Endodermal cell (in vitro differentiated cells): ENCODE measurements around the gene THSD7A. TPM values are rescaled to one million over a fixed set of nuclear protein-coding genes. Genes with fewer than 3 reads are reported as not detected.

ENCODE experiments used
- DNase-seq: peaks from one replicate; pipeline ENCODE4 v3.0.0-alpha.2; 2017
- H3K27ac ChIP-seq: 2 replicates; pipeline ENCODE4 v1.5.1; 2013; ENCODE audit warnings: mild to moderate bottlenecking, low read depth, low read length, moderate library complexity
- H3K27me3 ChIP-seq: 2 replicates; pipeline ENCODE4 v1.6.1; 2013; ENCODE audit warnings: mild to moderate bottlenecking, low read length, moderate library complexity; ENCODE audit not compliant: insufficient read depth, control insufficient read depth, poor library complexity, severe bottlenecking
- H3K36me3 ChIP-seq: 2 replicates; pipeline ENCODE4 v1.7.0; 2013; ENCODE audit warnings: mild to moderate bottlenecking, low read length, moderate library complexity; ENCODE audit not compliant: control insufficient read depth, insufficient read depth
- H3K4me1 ChIP-seq: one replicate; pipeline ENCODE4 v1.7.0; 2013; ENCODE audit warnings: low read length; ENCODE audit not compliant: control insufficient read depth, insufficient read depth
- H3K4me3 ChIP-seq: 2 replicates; pipeline ENCODE4 v1.5.1; 2013; ENCODE audit warnings: mild to moderate bottlenecking, low read length, moderate library complexity
- H3K9ac ChIP-seq: 2 replicates; pipeline ENCODE4 v1.6.1; 2013; ENCODE audit warnings: mild to moderate bottlenecking, low read length, moderate library complexity; ENCODE audit not compliant: poor library complexity, severe bottlenecking; ENCODE audit errors: extremely low read depth
- H3K9me3 ChIP-seq: 2 replicates; pipeline ENCODE4 v1.6.1; 2013; ENCODE audit warnings: mild to moderate bottlenecking, low read length, moderate library complexity; ENCODE audit not compliant: control insufficient read depth
- H3K27ac Mint-ChIP-seq: 2 replicates; pipeline ENCODE4 v1.8.0; 2020; ENCODE audit warnings: mixed read lengths
- H3K27me3 Mint-ChIP-seq: 2 replicates; pipeline ENCODE4 v1.8.0; 2021; ENCODE audit warnings: mild to moderate bottlenecking, mixed read lengths; ENCODE audit not compliant: insufficient read depth
- H3K36me3 Mint-ChIP-seq: 2 replicates; pipeline ENCODE4 v1.8.0; 2020; ENCODE audit warnings: low read depth, mixed read lengths
- H3K4me1 Mint-ChIP-seq: 2 replicates; pipeline ENCODE4 v1.8.0; 2020; ENCODE audit warnings: mixed read lengths
- H3K4me3 Mint-ChIP-seq: 2 replicates; pipeline ENCODE4 v1.8.0; 2020; ENCODE audit warnings: mild to moderate bottlenecking, moderate library complexity, mixed read lengths
- H3K9me3 Mint-ChIP-seq: 2 replicates; pipeline ENCODE4 v1.8.0; 2020; ENCODE audit warnings: mild to moderate bottlenecking, mixed read lengths
- WGBS, 2 experiments: methylation state at CpG; one replicate each; pipeline versions ENCODE4 v1.1.5 to v1.1.7; 2013; ENCODE audit warnings: missing lambda C conversion rate in 2 of 2, mixed read lengths in 1 of 2; ENCODE audit not compliant: insufficient coverage in 1 of 2, insufficient read length in 1 of 2; 5-methylcytosine and 5-hydroxymethylcytosine counted together
- total RNA-seq, 2 donors: library from RNA; stranded (reverse); fragmentation: NEBNext Ultra II Directional in 1 of 2; extraction: Animal tissue kit (Norgen Biotek cat#: 25700) in 1 of 2; gene quantifications; 2 replicates in 1 of 2; 3 replicates in 1 of 2; pipeline ENCODE4 v1.2.1, GENCODE V29; 2021
- TF ChIP-seq, protein P1 (sequence below): fragments of 200-600 bp; sonication (generic); conservative IDR thresholded peaks from 2 replicates; pipeline ENCODE4 v1.5.0; 2021; ENCODE audit warnings: antibody characterized with exemption, mild to moderate bottlenecking

The THSD7A gene
- total RNA-seq, 2 donors from 2014 or later: 0.73 to 1.3 TPM

DNA sequence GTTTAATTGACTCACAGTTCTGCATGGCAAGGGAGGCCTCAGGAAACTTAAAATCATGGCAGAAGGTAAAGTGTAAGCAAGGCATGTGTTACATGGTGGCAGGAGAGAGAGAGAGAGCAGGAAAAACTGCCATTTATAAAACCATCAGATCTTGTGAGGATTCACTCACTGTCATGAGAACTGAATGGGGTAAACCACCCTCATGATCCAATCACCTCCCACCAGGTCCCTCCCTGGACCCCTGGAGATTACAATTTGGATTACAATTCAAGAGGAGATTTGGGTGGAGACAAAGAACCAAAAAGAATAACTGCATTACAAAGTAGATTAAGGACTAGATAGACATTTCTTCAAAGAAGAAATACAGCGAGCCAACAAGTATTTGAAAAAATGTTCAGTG is 324.1 kb downstream of the THSD7A start:
- Histone ChIP-seq H3K9me3 (peaks cover 12% of the 10 kb centered on the region), H3K27me3 (no peaks in the 10 kb centered on the region), H3K36me3 (no peaks in the 10 kb centered on the region), H3K27ac (no peak overlapping the region), H3K9ac (no peak overlapping the region), H3K4me1 (peaks cover 6% of the 10 kb centered on the region), H3K4me3 (no peak overlapping the region)
- no peak overlapping the region for H3K4me3 Mint-ChIP-seq
- TF ChIP-seq, protein P1, sequence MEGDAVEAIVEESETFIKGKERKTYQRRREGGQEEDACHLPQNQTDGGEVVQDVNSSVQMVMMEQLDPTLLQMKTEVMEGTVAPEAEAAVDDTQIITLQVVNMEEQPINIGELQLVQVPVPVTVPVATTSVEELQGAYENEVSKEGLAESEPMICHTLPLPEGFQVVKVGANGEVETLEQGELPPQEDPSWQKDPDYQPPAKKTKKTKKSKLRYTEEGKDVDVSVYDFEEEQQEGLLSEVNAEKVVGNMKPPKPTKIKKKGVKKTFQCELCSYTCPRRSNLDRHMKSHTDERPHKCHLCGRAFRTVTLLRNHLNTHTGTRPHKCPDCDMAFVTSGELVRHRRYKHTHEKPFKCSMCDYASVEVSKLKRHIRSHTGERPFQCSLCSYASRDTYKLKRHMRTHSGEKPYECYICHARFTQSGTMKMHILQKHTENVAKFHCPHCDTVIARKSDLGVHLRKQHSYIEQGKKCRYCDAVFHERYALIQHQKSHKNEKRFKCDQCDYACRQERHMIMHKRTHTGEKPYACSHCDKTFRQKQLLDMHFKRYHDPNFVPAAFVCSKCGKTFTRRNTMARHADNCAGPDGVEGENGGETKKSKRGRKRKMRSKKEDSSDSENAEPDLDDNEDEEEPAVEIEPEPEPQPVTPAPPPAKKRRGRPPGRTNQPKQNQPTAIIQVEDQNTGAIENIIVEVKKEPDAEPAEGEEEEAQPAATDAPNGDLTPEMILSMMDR: no peak
- peaks cover 30% of the 10 kb centered on the region for H3K9me3 Mint-ChIP-seq
- DNase-seq: no peak
- H3K27ac Mint-ChIP-seq: no peak overlapping the region
- H3K27me3 Mint-ChIP-seq: no peaks in the 10 kb centered on the region
- H3K4me1 Mint-ChIP-seq: peaks cover 7% of the 10 kb centered on the region
- WGBS, 2 experiments: 74 to 80% methylated on average over 1 of the region's 1 CpG
- peaks cover 4% of the 10 kb centered on the region for H3K36me3 Mint-ChIP-seq

DNA sequence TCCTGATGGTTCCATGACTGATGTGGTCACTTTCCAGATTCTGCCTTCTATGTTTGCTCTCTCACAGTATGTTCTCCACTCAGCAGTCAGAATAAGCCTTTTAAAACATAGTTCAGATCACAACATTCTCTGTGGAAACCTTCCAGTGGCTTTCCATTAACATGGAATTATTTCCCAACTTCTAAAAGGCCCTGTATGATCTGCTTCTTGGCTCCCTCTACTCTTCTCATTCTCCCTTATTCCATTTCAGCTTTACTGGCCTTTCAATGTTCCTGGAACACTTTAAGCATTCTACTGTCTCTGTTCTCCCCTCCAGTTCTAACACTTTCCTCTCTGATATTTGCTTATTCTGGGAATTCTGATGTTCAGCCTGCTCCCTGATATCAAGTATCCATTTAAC is 325.6 kb downstream of the THSD7A start:
- Mint-ChIP-seq H3K27me3 (no peaks in the 10 kb centered on the region), H3K9me3 (peaks cover 37% of the 10 kb centered on the region), H3K36me3 (peaks cover 14% of the 10 kb centered on the region), H3K4me3 (no peak overlapping the region), H3K27ac (no peak overlapping the region), H3K4me1 (peaks cover 7% of the 10 kb centered on the region)
- no peak overlapping the region for H3K9ac ChIP-seq
- H3K4me1 ChIP-seq: peaks cover 6% of the 10 kb centered on the region
- peaks cover 27% of the 10 kb centered on the region for H3K9me3 ChIP-seq
- no peak overlapping the region for H3K27ac ChIP-seq
- TF ChIP-seq, protein P1: no peak
- H3K36me3 ChIP-seq: no peaks in the 10 kb centered on the region
- no peak overlapping the region for H3K4me3 ChIP-seq
- no peaks in the 10 kb centered on the region for H3K27me3 ChIP-seq
- DNase-seq: no peak

DNA sequence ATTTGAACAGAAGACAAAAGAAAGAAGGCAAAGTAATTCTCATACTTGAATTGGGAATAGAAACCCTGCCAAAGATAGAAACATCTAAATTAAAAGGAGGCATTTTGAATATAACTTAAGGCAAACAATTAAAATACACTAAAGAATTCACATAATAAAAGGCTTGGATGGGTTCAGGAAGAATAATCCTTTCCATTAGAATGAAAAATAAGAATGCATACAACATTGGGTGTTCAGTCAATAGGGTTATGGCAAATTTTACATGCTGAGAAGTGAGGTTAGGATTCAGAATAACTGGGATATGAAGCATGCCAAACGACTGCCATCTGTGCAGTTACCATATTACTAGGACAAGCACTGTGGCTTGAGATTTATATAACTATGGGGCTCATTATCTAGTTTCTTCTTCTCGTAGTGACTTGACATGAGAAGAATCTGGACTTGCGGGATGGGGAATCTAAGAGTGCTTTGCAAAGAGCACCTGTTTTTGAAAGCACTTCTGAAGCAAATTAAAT is 326.5 kb downstream of the THSD7A start:
- Mint-ChIP-seq H3K27me3 (no peaks in the 10 kb centered on the region), H3K9me3 (peaks cover 37% of the 10 kb centered on the region), H3K36me3 (peaks cover 14% of the 10 kb centered on the region), H3K27ac (no peak overlapping the region), H3K4me1 (peaks cover 7% of the 10 kb centered on the region), H3K4me3 (no peak overlapping the region)
- Histone ChIP-seq H3K4me1 (peaks cover 6% of the 10 kb centered on the region), H3K4me3 (no peak overlapping the region), H3K9me3 (peaks cover 35% of the 10 kb centered on the region), H3K27me3 (no peaks in the 10 kb centered on the region), H3K27ac (no peak overlapping the region), H3K36me3 (no peaks in the 10 kb centered on the region), H3K9ac (no peak overlapping the region)
- TF ChIP-seq, protein P1: no peak
- DNase-seq: no peak
- WGBS, 2 experiments: 86 to 91% methylated on average over 2 to 3 of the region's 3 CpGs
